Uterus (tissue), 2 donors: ENCODE measurements around the gene MPZL2.

Experiments
- CTCF ChIP-seq, 4 experiments: fragments of 200-600 bp in 2 of 4; fragments of 450-650 bp in 2 of 4; sonication (generic) in 2 of 4; IDR thresholded peaks; one replicate each; pipeline ENCODE4 v1.5.1; 2016 to 2019; ENCODE audit warnings: antibody characterized with exemption in 4 of 4, mild to moderate bottlenecking in 2 of 4, moderate library complexity in 1 of 4
- POLR2A ChIP-seq, 2 donors: fragments of 450-650 bp; IDR thresholded peaks; one replicate each; pipeline ENCODE4 v1.6.1; 2016; ENCODE audit warnings: antibody characterized with exemption in 2 of 2, mild to moderate bottlenecking in 1 of 2, moderate library complexity in 1 of 2

GRCh38 chr11:118294053-118294452, 30.0 kb upstream of the MPZL2 start:
- no peak for TF ChIP-seq POLR2A (IDR thresholded peaks at IDR 0.05)
- TF ChIP-seq CTCF (IDR thresholded peaks at IDR 0.05): no peak
